ENCODE measurements around the gene DGCR2. TPM values are rescaled to one million over a fixed set of nuclear protein-coding genes. Genes with fewer than 3 reads are reported as not detected.

The DGCR2 gene
- total and polyA plus RNA-seq, 2 of the 8 experiments (the other 6 are each of a cell fraction or from before 2014, with no cell fraction given) = 42.3 to 62.2 TPM

GRCh38 chr22:19103880-19104821 is 18.1 kb downstream of the DGCR2 start (continued):
- TF ChIP-seq MAFK (IDR thresholded peaks at IDR 0.05; ENCODE audit: low read depth, low read length) = no peak
- no peak for TF ChIP-seq RAD21 (IDR thresholded peaks at IDR 0.05 in 1 of 2, conservative IDR thresholded peaks at IDR 0.05 in 1 of 2; ENCODE audit: low read depth in 2 of 2, low read length in 2 of 2)
- TF ChIP-seq EGR1 (IDR thresholded peaks at IDR 0.05; ENCODE audit: borderline replicate concordance, low read depth, low read length) = no peak
- no peak for TF ChIP-seq RXRA (IDR thresholded peaks at IDR 0.05; ENCODE audit: insufficient read depth, low read depth, low read length)
- no peak for TF ChIP-seq CBX8 (IDR thresholded peaks at IDR 0.05; ENCODE audit: borderline replicate concordance, low read depth, low read length)
- no peak for TF ChIP-seq TCF12 (IDR thresholded peaks at IDR 0.05; ENCODE audit: low read depth, low read length)
- TF ChIP-seq RFX5 (IDR thresholded peaks at IDR 0.05; ENCODE audit: borderline replicate concordance, low read depth, low read length) = no peak

Data from H1 (cell line).